WTC11 (cell line): ENCODE results near the gene RACGAP1. TPM values are rescaled to one million over a fixed set of nuclear protein-coding genes. Genes with fewer than 3 reads are reported as not detected.

Source experiments
- ATAC-seq: fragments of 200-7000 bp; cut with Tn5 transposase; 2 replicates; pipeline ENCODE4 v1.10.0; 2021; ENCODE audit warnings: mild to moderate bottlenecking, moderate library complexity
- CTCF ChIA-PET: fragments of 300-600 bp; sonication (Branson Sonifier 250); formaldehyde crosslinking; loops from one replicate; lab custom pipeline; 2021; ENCODE audit warnings: antibody characterized with exemption; lab: Charles Lee
- POLR2A ChIA-PET: fragments of 350-600 bp; sonication (Branson Sonifier 250); formaldehyde crosslinking; loops from one replicate; lab custom pipeline; 2021; ENCODE audit warnings: antibody characterized with exemption; lab: Charles Lee
- DNase-seq: peaks from one replicate; pipeline ENCODE4 v3.0.0; 2021; ENCODE audit warnings: low spot score
- H3K27ac Mint-ChIP-seq: 2 replicates; pipeline ENCODE4 v1.8.0; 2021; ENCODE audit warnings: mixed read lengths
- H3K27me3 Mint-ChIP-seq: 2 replicates; pipeline ENCODE4 v1.8.0; 2021; ENCODE audit warnings: low read depth, mild to moderate bottlenecking, moderate library complexity, mixed read lengths
- H3K36me3 Mint-ChIP-seq: 2 replicates; pipeline ENCODE4 v1.8.0; 2021; ENCODE audit warnings: mixed read lengths
- H3K4me1 Mint-ChIP-seq: 2 replicates; pipeline ENCODE4 v1.8.0; 2022; ENCODE audit warnings: mixed read lengths
- H3K4me3 Mint-ChIP-seq: 2 replicates; pipeline ENCODE4 v1.8.0; 2021; ENCODE audit warnings: mild to moderate bottlenecking, moderate library complexity, mixed read lengths
- H3K9me3 Mint-ChIP-seq: 2 replicates; pipeline ENCODE4 v1.8.0; 2021; ENCODE audit warnings: mixed read lengths
- AR ChIP-seq: fragments of 250-450 bp; sonication (Bioruptor Pico); IDR thresholded peaks from 2 replicates; pipeline ENCODE4 v1.9.0; 2021; ENCODE audit warnings: mild to moderate bottlenecking
- FOXJ3 ChIP-seq: sonication (generic); formaldehyde crosslinking; IDR thresholded peaks from 2 replicates; pipeline ENCODE4 v1.9.0; 2021; ENCODE audit warnings: missing genetic modification reagents, mild to moderate bottlenecking, borderline replicate concordance
- GABPB1 ChIP-seq: sonication (generic); formaldehyde crosslinking; IDR thresholded peaks from 2 replicates; pipeline ENCODE4 v1.8.1; 2023; ENCODE audit warnings: mild to moderate bottlenecking, missing genetic modification reagents
- GTF2I ChIP-seq: fragments of 250-450 bp; sonication (Bioruptor Pico); conservative IDR thresholded peaks from 2 replicates; pipeline ENCODE4 v1.4.0; 2021; ENCODE audit warnings: mild to moderate bottlenecking
- HMGA2 ChIP-seq: fragments of 250-450 bp; sonication (Bioruptor Pico); IDR thresholded peaks from 2 replicates; pipeline ENCODE4 v1.4.0; 2021; ENCODE audit warnings: mild to moderate bottlenecking, moderate library complexity
- MAX ChIP-seq: sonication (generic); formaldehyde crosslinking; IDR thresholded peaks from 2 replicates; pipeline ENCODE4 v1.8.0; 2022; ENCODE audit warnings: mild to moderate bottlenecking, missing genetic modification reagents
- SMAD3 ChIP-seq: sonication (generic); formaldehyde crosslinking; IDR thresholded peaks from 2 replicates; pipeline ENCODE4 v1.8.0; 2022; ENCODE audit warnings: missing genetic modification reagents, mild to moderate bottlenecking, borderline replicate concordance
- SMAD4 ChIP-seq: sonication (generic); formaldehyde crosslinking; IDR thresholded peaks from 2 replicates; pipeline ENCODE4 v1.8.0; 2022; ENCODE audit warnings: mild to moderate bottlenecking, missing genetic modification reagents
- ZNF263 ChIP-seq: sonication (generic); formaldehyde crosslinking; IDR thresholded peaks from 2 replicates; pipeline ENCODE4 v1.8.1; 2022; ENCODE audit warnings: low read depth, mild to moderate bottlenecking, moderate library complexity, missing genetic modification reagents
- ZNF423 ChIP-seq: fragments of 250-450 bp; sonication (Bioruptor Pico); IDR thresholded peaks from 2 replicates; pipeline ENCODE4 v2.1.2; 2022; ENCODE audit warnings: mild to moderate bottlenecking, moderate library complexity
- total RNA-seq: library from RNA; stranded (reverse); gene quantifications from 3 replicates; pipeline ENCODE4 v1.2.3, GENCODE V29; 2021

The RACGAP1 gene
- total RNA-seq, 1 experiment from 2014 or later = 87.7 TPM

- Mint-ChIP-seq H3K4me3 (no peak overlapping the region), H3K36me3 (no peaks in the 10 kb centered on the region), H3K27ac (no peak overlapping the region), H3K9me3 (no peaks in the 10 kb centered on the region), H3K4me1 (peaks cover 16% of the 10 kb centered on the region), H3K27me3 (no peaks in the 10 kb centered on the region; the same call in 1 of the 2 replicates)
- CTCF ChIA-PET = interaction anchor here (0.6 to 1.9 kb wide), 3 partner anchors 29 to 117 kb away, joined by 3 to 9 read pairs (median 3); no protein-coding TSS in a partner anchor
- TF ChIP-seq FOXJ3 (CRISPR knock-in tag) (no peak), ZNF423 (CRISPR knock-in tag) (no peak), SMAD4 (CRISPR knock-in tag) (no peak), HMGA2 (CRISPR knock-in tag) (no peak), AR (CRISPR knock-in tag) (no peak), MAX (CRISPR knock-in tag) (no peak), SMAD3 (no peak), ZNF263 (no peak), GTF2I (CRISPR knock-in tag) (no peak), GABPB1 (CRISPR knock-in tag) (no peak)
- POLR2A ChIA-PET = interaction anchor here (0.7 kb wide), 1 partner anchor 77 kb away, joined by 5 read pairs; no protein-coding TSS in a partner anchor
- ATAC-seq (no peak), DNase-seq (no peak)
These were observed 86.0 kb downstream of the RACGAP1 start for GRCh38 chr12:49939307-49939706.

Other genes with a start within 250 kb of the RACGAP1 start
- gene NCKAP5L, start 197.1 kb downstream of the RACGAP1 start, total RNA-seq = 22.1 to 27.8 TPM (median 22.4 TPM) in 3 replicates
- 1.6 to 3.2 TPM (median 2.4 TPM) in 3 replicates for gene BCDIN3D, start 182.4 kb downstream of the RACGAP1 start, total RNA-seq
- 0.18 to 0.30 TPM (median 0.22 TPM) in 3 replicates for gene FAIM2, start 121.6 kb downstream of the RACGAP1 start, total RNA-seq
- gene AQP2, start 74.8 kb downstream of the RACGAP1 start, total RNA-seq = not detected in 3 replicates
- gene AQP5, start 63.6 kb downstream of the RACGAP1 start, total RNA-seq = 2.7 to 2.9 TPM (median 2.8 TPM) in 3 replicates
- gene AQP6, start 52.5 kb downstream of the RACGAP1 start, total RNA-seq = 0.09 to 0.21 TPM (median 0.18 TPM) in 3 replicates
- 3.9 to 4.9 TPM (median 4.5 TPM) in 3 replicates for gene ASIC1, start 32.1 kb upstream of the RACGAP1 start, total RNA-seq
- gene SMARCD1, start 59.8 kb upstream of the RACGAP1 start, total RNA-seq = 150 to 165 TPM (median 152 TPM) in 3 replicates
- 0.39 to 0.77 TPM (median 0.62 TPM) in 3 replicates for gene GPD1, start 78.5 kb upstream of the RACGAP1 start, total RNA-seq
- gene COX14, start 86.7 kb upstream of the RACGAP1 start, total RNA-seq = 34.0 to 41.4 TPM (median 40.4 TPM) in 3 replicates
- gene CERS5, start 141.9 kb upstream of the RACGAP1 start, total RNA-seq = 47.8 to 55.8 TPM (median 51.7 TPM) in 3 replicates